SJCRH30 (cell line): ENCODE data around the gene RBMS3. TPM values are rescaled to one million over a fixed set of nuclear protein-coding genes. Genes with fewer than 3 reads are reported as not detected.

Experiments used
- DNase-seq, 2 experiments: peaks; one replicate each; pipeline ENCODE4 v3.0.0-alpha.2; 2015 to 2020
- H3K27ac ChIP-seq: fragments of 250-450 bp; sonication (Bioruptor Pico); 2 replicates; pipeline ENCODE4 v1.5.1; 2020; ENCODE audit warnings: mild to moderate bottlenecking, moderate library complexity
- H3K27me3 ChIP-seq: fragments of 250-450 bp; sonication (Bioruptor Pico); 2 replicates; pipeline ENCODE4 v1.5.1; 2020; ENCODE audit warnings: mild to moderate bottlenecking, moderate library complexity
- H3K36me3 ChIP-seq: fragments of 250-450 bp; sonication (Bioruptor Pico); 2 replicates; pipeline ENCODE4 v1.5.1; 2020; ENCODE audit warnings: mild to moderate bottlenecking, moderate library complexity
- H3K4me1 ChIP-seq: fragments of 250-450 bp; sonication (Bioruptor Pico); 2 replicates; pipeline ENCODE4 v1.5.1; 2020; ENCODE audit warnings: mild to moderate bottlenecking, moderate library complexity
- H3K4me3 ChIP-seq: fragments of 250-450 bp; sonication (Bioruptor Pico); 2 replicates; pipeline ENCODE4 v1.5.1; 2020; ENCODE audit warnings: mild to moderate bottlenecking, moderate library complexity
- H3K9me3 ChIP-seq: fragments of 250-450 bp; sonication (Bioruptor Pico); replicated peaks from 2 replicates; pipeline ENCODE4 v1.5.1; 2020; ENCODE audit warnings: mild to moderate bottlenecking, moderate library complexity
- total RNA-seq: library from RNA; depleted of rRNA; stranded (reverse); fragments of >200 nt; shearing (Covaris generic); gene quantifications from 2 replicates; pipeline ENCODE4 v1.2.3, GENCODE V29; 2014

The RBMS3 gene
- total RNA-seq, 1 experiment from 2014 or later = 9.5 TPM

- Histone ChIP-seq H3K9me3 (no peaks in the 10 kb centered on the region), H3K4me3 (no peak overlapping the region), H3K4me1 (no peaks in the 10 kb centered on the region), H3K27ac (no peak overlapping the region), H3K36me3 (no peaks in the 10 kb centered on the region), H3K27me3 (no peaks in the 10 kb centered on the region)
- no peak for DNase-seq
Observed at GRCh38 chr3:29587340-29587739, 306.5 kb downstream of the RBMS3 start.

- Histone ChIP-seq H3K27me3 (no peaks in the 10 kb centered on the region), H3K4me3 (no peak overlapping the region), H3K9me3 (no peaks in the 10 kb centered on the region), H3K36me3 (no peaks in the 10 kb centered on the region), H3K27ac (no peak overlapping the region), H3K4me1 (no peaks in the 10 kb centered on the region)
- no peak for DNase-seq
Observed at GRCh38 chr3:29590012-29590411, 309.1 kb downstream of the RBMS3 start.

GRCh38 chr3:29590461-29590860 is 309.6 kb downstream of the RBMS3 start:
- Histone ChIP-seq H3K9me3 (no peaks in the 10 kb centered on the region), H3K27me3 (no peaks in the 10 kb centered on the region), H3K4me3 (no peak overlapping the region), H3K27ac (no peak overlapping the region), H3K36me3 (no peaks in the 10 kb centered on the region), H3K4me1 (no peaks in the 10 kb centered on the region)
- no peak for DNase-seq

GRCh38 chr3:29591579-29591978 is 310.7 kb downstream of the RBMS3 start:
- no peak overlapping the region for H3K27ac ChIP-seq
- H3K36me3 ChIP-seq = no peaks in the 10 kb centered on the region
- no peaks in the 10 kb centered on the region for H3K9me3 ChIP-seq
- H3K4me3 ChIP-seq = no peak overlapping the region
- H3K27me3 ChIP-seq = no peaks in the 10 kb centered on the region
- DNase-seq = no peak
- no peaks in the 10 kb centered on the region for H3K4me1 ChIP-seq

- H3K4me3 ChIP-seq = no peak overlapping the region
- no peak for DNase-seq
- no peaks in the 10 kb centered on the region for H3K27me3 ChIP-seq
- no peaks in the 10 kb centered on the region for H3K9me3 ChIP-seq
- H3K36me3 ChIP-seq = no peaks in the 10 kb centered on the region
- H3K4me1 ChIP-seq = no peaks in the 10 kb centered on the region
- no peak overlapping the region for H3K27ac ChIP-seq
Observed at GRCh38 chr3:29593802-29594201, 312.9 kb downstream of the RBMS3 start.

- Histone ChIP-seq H3K27ac (no peak overlapping the region), H3K4me3 (no peak overlapping the region), H3K36me3 (no peaks in the 10 kb centered on the region), H3K4me1 (no peaks in the 10 kb centered on the region), H3K27me3 (no peaks in the 10 kb centered on the region), H3K9me3 (no peaks in the 10 kb centered on the region)
- DNase-seq = no peak
Observed at GRCh38 chr3:29594261-29594660, 313.4 kb downstream of the RBMS3 start.

- DNase-seq = no peak
- Histone ChIP-seq H3K9me3 (no peaks in the 10 kb centered on the region), H3K4me3 (no peak overlapping the region), H3K4me1 (no peaks in the 10 kb centered on the region), H3K27ac (no peak overlapping the region), H3K27me3 (no peaks in the 10 kb centered on the region), H3K36me3 (no peaks in the 10 kb centered on the region)
Observed at GRCh38 chr3:29597376-29598008, 316.6 kb downstream of the RBMS3 start.

GRCh38 chr3:29601861-29602585 is 321.2 kb downstream of the RBMS3 start:
- no peaks in the 10 kb centered on the region for H3K9me3 ChIP-seq
- H3K36me3 ChIP-seq = no peaks in the 10 kb centered on the region
- H3K27ac ChIP-seq = no peak overlapping the region
- DNase-seq = no peak
- no peak overlapping the region for H3K4me3 ChIP-seq
- H3K27me3 ChIP-seq = no peaks in the 10 kb centered on the region
- no peaks in the 10 kb centered on the region for H3K4me1 ChIP-seq

- Histone ChIP-seq H3K4me3 (no peak overlapping the region), H3K27ac (no peak overlapping the region), H3K9me3 (no peaks in the 10 kb centered on the region), H3K36me3 (no peaks in the 10 kb centered on the region), H3K27me3 (no peaks in the 10 kb centered on the region), H3K4me1 (no peaks in the 10 kb centered on the region)
- no peak for DNase-seq
Observed at GRCh38 chr3:29605845-29606244, 325.0 kb downstream of the RBMS3 start.

GRCh38 chr3:29606416-29606815 is 325.5 kb downstream of the RBMS3 start:
- Histone ChIP-seq H3K27ac (no peak overlapping the region), H3K4me1 (no peaks in the 10 kb centered on the region), H3K9me3 (no peaks in the 10 kb centered on the region), H3K36me3 (no peaks in the 10 kb centered on the region), H3K27me3 (no peaks in the 10 kb centered on the region), H3K4me3 (no peak overlapping the region)
- no peak for DNase-seq

- Histone ChIP-seq H3K27ac (no peak overlapping the region), H3K36me3 (no peaks in the 10 kb centered on the region), H3K4me3 (no peak overlapping the region), H3K27me3 (no peaks in the 10 kb centered on the region), H3K9me3 (no peaks in the 10 kb centered on the region), H3K4me1 (no peaks in the 10 kb centered on the region)
- DNase-seq = no peak
Observed at GRCh38 chr3:29608414-29609327, 327.8 kb downstream of the RBMS3 start.

- H3K9me3 ChIP-seq = no peaks in the 10 kb centered on the region
- no peak overlapping the region for H3K4me3 ChIP-seq
- no peak for DNase-seq
- H3K36me3 ChIP-seq = no peaks in the 10 kb centered on the region
- H3K27me3 ChIP-seq = no peaks in the 10 kb centered on the region
- H3K4me1 ChIP-seq = no peaks in the 10 kb centered on the region
- no peak overlapping the region for H3K27ac ChIP-seq
Observed at GRCh38 chr3:29609328-29609811, 328.5 kb downstream of the RBMS3 start.

- no peaks in the 10 kb centered on the region for H3K9me3 ChIP-seq
- no peak overlapping the region for H3K4me3 ChIP-seq
- H3K36me3 ChIP-seq = no peaks in the 10 kb centered on the region
- no peak overlapping the region for H3K27ac ChIP-seq
- DNase-seq = no peak
- no peaks in the 10 kb centered on the region for H3K4me1 ChIP-seq
- no peaks in the 10 kb centered on the region for H3K27me3 ChIP-seq
Observed at GRCh38 chr3:29610781-29611180, 329.9 kb downstream of the RBMS3 start.

GRCh38 chr3:29611252-29611651 is 330.4 kb downstream of the RBMS3 start:
- DNase-seq = no peak
- no peaks in the 10 kb centered on the region for H3K4me1 ChIP-seq
- no peak overlapping the region for H3K27ac ChIP-seq
- no peaks in the 10 kb centered on the region for H3K36me3 ChIP-seq
- no peaks in the 10 kb centered on the region for H3K9me3 ChIP-seq
- H3K27me3 ChIP-seq = no peaks in the 10 kb centered on the region
- no peak overlapping the region for H3K4me3 ChIP-seq

GRCh38 chr3:29612536-29612935 is 331.7 kb downstream of the RBMS3 start:
- H3K4me1 ChIP-seq = no peaks in the 10 kb centered on the region
- no peak for DNase-seq
- no peaks in the 10 kb centered on the region for H3K36me3 ChIP-seq
- H3K4me3 ChIP-seq = no peak overlapping the region
- H3K9me3 ChIP-seq = no peaks in the 10 kb centered on the region
- H3K27ac ChIP-seq = no peak overlapping the region
- no peaks in the 10 kb centered on the region for H3K27me3 ChIP-seq
